HepG2 (cell line): Measurements from ENCODE around the gene HS3ST5. TPM values are rescaled to one million over a fixed set of nuclear protein-coding genes. Genes with fewer than 3 reads are reported as not detected.
A peak's percentile ranks its signal among the peaks of the same experiment; 100 is the strongest.

Experiments
- ATAC-seq: fragments of 200-7000 bp; cut with Tn5 transposase; 3 replicates; pipeline ENCODE4 v1.9.1; 2020; ENCODE audit warnings: mild to moderate bottlenecking, moderate library complexity
- BruUV-seq: library from RNA; stranded (reverse); fragments of 400-500 nt; replicated peaks from 2 replicates; lab custom pipeline; 2021; lab: Mats Ljungman, UMichigan
- CTCF ChIA-PET: fragments of 300-600 bp; formaldehyde crosslinking; extraction: SDS; loops from one replicate; lab custom pipeline; 2021; ENCODE audit warnings: low total read pairs, inconsistent platforms, low intra/inter-chr PET ratio; lab: Yijun Ruan, JAX
- POLR2A ChIA-PET: fragments of 350-600 bp; sonication (Branson Sonifier 250); formaldehyde crosslinking; loops from one replicate; lab custom pipeline; 2020; ENCODE audit warnings: antibody characterized with exemption, inconsistent platforms; lab: Yijun Ruan, JAX
- DNase-seq: peaks from one replicate; pipeline ENCODE4 v3.0.0-alpha.2; 2015; ENCODE audit warnings: low spot score
- FAIRE-seq: peaks from 3 replicates; lab custom pipeline; 2011; peaks lifted over from hg19 to GRCh38; lab: Jason Lieb, UNC
- H2AFZ ChIP-seq: one replicate; pipeline ENCODE4 v1.6.1; 2011; ENCODE audit warnings: low read length, inconsistent platforms
- H3K27ac ChIP-seq: fragments of 300-600 bp; 3 replicates; pipeline ENCODE4 v1.8.0; 2011; ENCODE audit warnings: mixed run types, mild to moderate bottlenecking, mixed read lengths, low read length, inconsistent platforms; ENCODE audit not compliant: insufficient read depth; ENCODE audit errors: extremely low read length
- H3K27me3 ChIP-seq, 2 experiments: fragments of 200-600 bp in 1 of 2; 2 replicates in 1 of 2; 3 replicates in 1 of 2; pipeline versions ENCODE4 v1.6.0 to v1.8.0; 2011; ENCODE audit warnings: low read length in 2 of 2, mild to moderate bottlenecking in 2 of 2, moderate library complexity in 2 of 2, inconsistent platforms in 1 of 2; ENCODE audit not compliant: insufficient read depth in 2 of 2, control insufficient read depth in 1 of 2
- H3K36me3 ChIP-seq, 2 experiments: fragments of 200-600 bp in 1 of 2; replicated peaks in 1 of 2; 2 replicates in 1 of 2; 3 replicates in 1 of 2; pipeline versions ENCODE4 v1.5.1 to v1.8.0; 2011; ENCODE audit warnings: low read length in 2 of 2, inconsistent platforms in 1 of 2; ENCODE audit not compliant: insufficient read depth in 2 of 2, control insufficient read depth in 1 of 2
- H3K4me1 ChIP-seq: 2 replicates; pipeline ENCODE4 v1.5.1; 2012; ENCODE audit warnings: low read length, inconsistent platforms; ENCODE audit not compliant: insufficient read depth
- H3K4me2 ChIP-seq: 2 replicates; pipeline ENCODE4 v1.6.0; 2011; ENCODE audit warnings: low read depth, low read length, inconsistent platforms
- H3K4me3 ChIP-seq, 3 experiments: fragments of 200-600 bp in 1 of 3; sonication (generic), shearing (Covaris generic) in 1 of 3; replicated peaks in 1 of 3; 2 replicates each; pipeline ENCODE4 v1.5.1; 2011 to 2016; ENCODE audit warnings: low read length in 3 of 3, inconsistent platforms in 2 of 3, low read depth in 2 of 3, mild to moderate bottlenecking in 2 of 3, control low read depth in 1 of 3, mixed read lengths in 1 of 3; ENCODE audit not compliant: insufficient read depth in 1 of 3
- H3K79me2 ChIP-seq: one replicate; pipeline ENCODE4 v1.6.1; 2011; ENCODE audit warnings: low read length, inconsistent platforms; ENCODE audit not compliant: insufficient read depth
- H3K9ac ChIP-seq: 2 replicates; pipeline ENCODE4 v1.6.0; 2011; ENCODE audit warnings: mild to moderate bottlenecking, low read depth, low read length, inconsistent platforms; ENCODE audit not compliant: insufficient read depth
- H3K9me3 ChIP-seq: 2 replicates; pipeline ENCODE4 v1.5.1; 2012; ENCODE audit warnings: mild to moderate bottlenecking, low read length
- H4K20me1 ChIP-seq: 2 replicates; pipeline ENCODE4 v1.6.0; 2011; ENCODE audit warnings: inconsistent platforms, mild to moderate bottlenecking, low read length, moderate library complexity; ENCODE audit not compliant: insufficient read depth
- ASH2L ChIP-seq: fragments of 300-600, 200-600 bp; sonication (generic); IDR thresholded peaks from 2 replicates; pipeline ENCODE4 v1.7.0; 2017; ENCODE audit warnings: low read depth, mild to moderate bottlenecking, moderate library complexity, mixed read lengths, low read length; ENCODE audit not compliant: insufficient read length
- DMAP1 ChIP-seq: IDR thresholded peaks from 2 replicates; pipeline ENCODE4 v1.6.1; 2016
- E2F2 ChIP-seq: sonication (generic); formaldehyde crosslinking; IDR thresholded peaks from 2 replicates; pipeline ENCODE4 v1.4.0; 2020; ENCODE audit warnings: missing genetic modification reagents, borderline replicate concordance
- ELF3 ChIP-seq: IDR thresholded peaks from 2 replicates; pipeline ENCODE4 v1.6.1; 2016; ENCODE audit warnings: missing genetic modification reagents, missing compliant biosample characterization
- FOXA1 ChIP-seq, 2 experiments: fragments of 450-650 bp in 1 of 2; sonication (generic) in 1 of 2; formaldehyde crosslinking in 1 of 2; IDR thresholded peaks; 2 replicates each; pipeline versions ENCODE4 v1.4.0 to v1.6.1; 2016 to 2020; ENCODE audit warnings: missing genetic modification reagents in 1 of 2
- GABPA ChIP-seq, 2 experiments: IDR thresholded peaks; 2 replicates each; pipeline ENCODE4 v1.6.1; 2011 to 2016; ENCODE audit warnings: low read depth in 2 of 2, low read length in 1 of 2, missing biosample characterization in 1 of 2, missing genetic modification characterization in 1 of 2
- GTF2F1 ChIP-seq: fragments of 150-350 bp; IDR thresholded peaks from 2 replicates; pipeline ENCODE4 v1.6.1; 2014; ENCODE audit warnings: low read length
- KLF11 ChIP-seq: IDR thresholded peaks from 2 replicates; pipeline ENCODE4 v1.6.1; 2016; ENCODE audit warnings: missing compliant biosample characterization
- LCORL ChIP-seq, 2 experiments: fragments of 450-650 bp in 1 of 2; sonication (generic) in 1 of 2; formaldehyde crosslinking in 1 of 2; IDR thresholded peaks; 2 replicates each; pipeline versions ENCODE4 v1.5.0 to v1.6.1; 2017 to 2020; ENCODE audit warnings: antibody characterized with exemption in 1 of 2, missing genetic modification reagents in 1 of 2
- MED1 ChIP-seq: sonication (generic); formaldehyde crosslinking; IDR thresholded peaks from 2 replicates; pipeline ENCODE4 v1.4.0; 2020; ENCODE audit warnings: missing genetic modification reagents
- NFYC ChIP-seq: IDR thresholded peaks from 2 replicates; pipeline ENCODE4 v1.6.1; 2016; ENCODE audit warnings: missing genetic modification reagents, missing compliant biosample characterization
- PHB2 ChIP-seq: fragments of 450-650 bp; IDR thresholded peaks from 2 replicates; pipeline ENCODE4 v1.6.1; 2018; ENCODE audit not compliant: partially characterized antibody
- SIN3A ChIP-seq: IDR thresholded peaks from 2 replicates; pipeline ENCODE4 v1.6.1; 2011; ENCODE audit warnings: low read depth, mild to moderate bottlenecking, control low read depth, low read length, borderline replicate concordance
- ZBTB49 ChIP-seq: sonication (generic); formaldehyde crosslinking; IDR thresholded peaks from 2 replicates; pipeline ENCODE4 v1.4.0; 2020; ENCODE audit warnings: missing genetic modification reagents, borderline replicate concordance
- ZIK1 ChIP-seq: sonication (generic); formaldehyde crosslinking; IDR thresholded peaks from 2 replicates; pipeline ENCODE4 v1.5.0; 2020; ENCODE audit warnings: mild to moderate bottlenecking, low read depth, missing genetic modification reagents, borderline replicate concordance
- ZMYM4 ChIP-seq: sonication (generic); formaldehyde crosslinking; IDR thresholded peaks from 2 replicates; pipeline ENCODE4 v1.8.1; 2023; ENCODE audit warnings: mild to moderate bottlenecking, missing genetic modification reagents
- WGBS: methylation state at CpG from one replicate; pipeline ENCODE4 v1.1.6; 2017; ENCODE audit warnings: low lambda C conversion rate; 5-methylcytosine and 5-hydroxymethylcytosine counted together
- in situ Hi-C: cut with HindIII; loops from 2 replicates; pipeline ENCODE4 v1.10.0; 2017; ENCODE audit warnings: low pct_unique_long_range_greater_than_20kb; ENCODE audit not compliant: extremely low pct_ligation_motif_present
- intact Hi-C: fragments of 100-400 bp; cut with micrococcal nuclease; formaldehyde crosslinking; loops from one replicate; pipeline ENCODE4 v1.10.0; 2022; ENCODE audit not compliant: unreplicated experiment
- polyA plus RNA-seq, 8 experiments: library from polyadenylated mRNA; depleted of rRNA in 3 of 8; stranded (reverse) in 7 of 8; unstranded in 1 of 8; fragments of >200 nt; fragmentation: Illumina TruSeq in 4 of 8; extraction: Trizol in 4 of 8; gene quantifications; 2 replicates each; pipeline versions ENCODE4 v1.2.1 to v1.2.3, GENCODE V29; 2011 to 2016; ENCODE audit warnings: low read depth in 4 of 8, missing spikeins in 1 of 8, mixed read lengths in 1 of 8; ENCODE audit not compliant: insufficient read depth in 1 of 8
- total RNA-seq, 5 experiments: library from RNA; depleted of rRNA; stranded (reverse); fragments of >200 nt; fragmentation: Illumina TruSeq; extraction: Trizol; gene quantifications; 2 replicates each; pipeline ENCODE4 v1.2.3, GENCODE V29; 2016; ENCODE audit warnings: low read depth in 1 of 5
- TF ChIP-seq, protein P1 (sequence below): IDR thresholded peaks from 2 replicates; pipeline ENCODE4 v1.6.1; 2016; ENCODE audit warnings: low read depth
- TF ChIP-seq, protein P2 (sequence below): sonication (generic); formaldehyde crosslinking; IDR thresholded peaks from 2 replicates; pipeline ENCODE4 v1.4.0; 2020; ENCODE audit warnings: mild to moderate bottlenecking, missing genetic modification reagents

Gene HS3ST5
- total and polyA plus RNA-seq, 2 of the 13 experiments (the other 11 are each of a cell fraction or from before 2014, with no cell fraction given): 1.1 to 1.6 TPM

DNA sequence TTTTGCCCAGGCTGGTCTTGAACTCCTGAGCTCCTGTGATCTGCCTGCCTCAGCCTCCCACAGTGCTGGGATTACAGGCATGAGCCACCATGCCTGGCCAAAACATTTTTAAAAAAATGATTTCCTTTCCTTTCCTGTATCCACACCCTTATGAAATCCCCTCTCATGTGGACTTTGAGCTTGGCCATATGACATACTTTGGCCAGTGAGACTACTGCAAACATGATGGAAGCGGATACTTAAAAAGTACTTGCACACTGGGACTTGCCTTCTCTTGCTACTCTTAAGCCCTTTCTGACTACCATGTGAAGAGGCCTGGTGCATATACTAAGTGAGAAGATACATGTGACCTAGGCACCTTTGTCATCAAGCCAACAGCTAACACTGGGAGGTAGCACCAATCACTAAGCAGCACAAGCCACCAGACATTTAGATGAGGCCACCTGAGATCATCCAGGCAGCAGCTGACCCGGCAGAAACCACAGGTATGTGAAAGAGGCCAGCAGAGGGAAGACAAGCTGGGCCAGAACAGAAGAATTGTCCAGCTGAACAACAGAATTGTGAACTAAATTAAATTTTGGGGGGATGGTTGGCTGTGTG, 293.4 kb downstream of the HS3ST5 start:
- Histone ChIP-seq H3K9me3 (peaks cover 7% of the 10 kb centered on the region; the same call in 1 of the 2 replicates), H3K4me3 (no peak overlapping the region; a peak in 1 of 6 replicates), H3K36me3 (no peaks in the 10 kb centered on the region), H3K4me2 (peak overlapping the region; percentile 66), H4K20me1 (no peaks in the 10 kb centered on the region), H2AFZ (peak overlapping the region; percentile 15), H3K27ac (no peak overlapping the region), H3K9ac (0 out of 2 replicates have a peak overlapping the region, but pooled peaks have one; percentile 4), H3K27me3 (no peaks in the 10 kb centered on the region), H3K79me2 (no peaks in the 10 kb centered on the region), H3K4me1 (peaks cover 14% of the 10 kb centered on the region)
- POLR2A ChIA-PET: no interaction called here
- peak; percentile 93 for ATAC-seq
- intact Hi-C loops (no loop called here), in situ Hi-C loops (no loop called here)
- FAIRE-seq: no peak
- DNase-seq: peak; percentile 80
- BruUV-seq: TSS peak; percentile 74
- 3% methylated on average over 2 of the region's 2 CpGs for WGBS
- CTCF ChIA-PET: no interaction called here
- no peak for TF ChIP-seq GTF2F1
- TF ChIP-seq, protein P1, sequence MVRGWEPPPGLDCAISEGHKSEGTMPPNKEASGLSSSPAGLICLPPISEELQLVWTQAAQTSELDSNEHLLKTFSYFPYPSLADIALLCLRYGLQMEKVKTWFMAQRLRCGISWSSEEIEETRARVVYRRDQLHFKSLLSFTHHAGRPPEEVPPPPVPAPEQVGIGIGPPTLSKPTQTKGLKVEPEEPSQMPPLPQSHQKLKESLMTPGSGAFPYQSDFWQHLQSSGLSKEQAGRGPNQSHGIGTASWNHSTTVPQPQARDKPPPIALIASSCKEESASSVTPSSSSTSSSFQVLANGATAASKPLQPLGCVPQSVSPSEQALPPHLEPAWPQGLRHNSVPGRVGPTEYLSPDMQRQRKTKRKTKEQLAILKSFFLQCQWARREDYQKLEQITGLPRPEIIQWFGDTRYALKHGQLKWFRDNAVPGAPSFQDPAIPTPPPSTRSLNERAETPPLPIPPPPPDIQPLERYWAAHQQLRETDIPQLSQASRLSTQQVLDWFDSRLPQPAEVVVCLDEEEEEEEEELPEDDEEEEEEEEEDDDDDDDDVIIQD (CRISPR knock-in tag): peak; percentile 88
- TF ChIP-seq FOXA1 (IDR thresholded peaks at IDR 0.05): no peak
- TF ChIP-seq FOXA1 (CRISPR knock-in tag; IDR thresholded peaks at IDR 0.05): peak; percentile 21; the same call in 1 of the 2 replicates
- no peak for TF ChIP-seq ZBTB49
- peak; percentile 30; the same call in 1 of the 2 replicates for TF ChIP-seq ELF3 (CRISPR knock-in tag)
- no peak for TF ChIP-seq ZIK1
- peak; percentile 29; the same call in 1 of the 2 replicates for TF ChIP-seq NFYC (CRISPR knock-in tag)
- TF ChIP-seq, protein P2, sequence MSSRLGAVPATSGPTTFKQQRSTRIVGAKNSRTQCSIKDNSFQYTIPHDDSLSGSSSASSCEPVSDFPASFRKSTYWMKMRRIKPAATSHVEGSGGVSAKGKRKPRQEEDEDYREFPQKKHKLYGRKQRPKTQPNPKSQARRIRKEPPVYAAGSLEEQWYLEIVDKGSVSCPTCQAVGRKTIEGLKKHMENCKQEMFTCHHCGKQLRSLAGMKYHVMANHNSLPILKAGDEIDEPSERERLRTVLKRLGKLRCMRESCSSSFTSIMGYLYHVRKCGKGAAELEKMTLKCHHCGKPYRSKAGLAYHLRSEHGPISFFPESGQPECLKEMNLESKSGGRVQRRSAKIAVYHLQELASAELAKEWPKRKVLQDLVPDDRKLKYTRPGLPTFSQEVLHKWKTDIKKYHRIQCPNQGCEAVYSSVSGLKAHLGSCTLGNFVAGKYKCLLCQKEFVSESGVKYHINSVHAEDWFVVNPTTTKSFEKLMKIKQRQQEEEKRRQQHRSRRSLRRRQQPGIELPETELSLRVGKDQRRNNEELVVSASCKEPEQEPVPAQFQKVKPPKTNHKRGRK (CRISPR knock-in tag): no peak
- TF ChIP-seq KLF11 (CRISPR knock-in tag): no peak
- TF ChIP-seq ZMYM4 (CRISPR knock-in tag): peak; percentile 65
- no peak for TF ChIP-seq GABPA (IDR thresholded peaks at IDR 0.05; ENCODE audit: low read depth, low read length)
- TF ChIP-seq GABPA (CRISPR knock-in tag; IDR thresholded peaks at IDR 0.05; ENCODE audit: low read depth): no peak
- TF ChIP-seq ASH2L: peak; percentile 86
- peak; percentile 22; the same call in 1 of the 2 replicates for TF ChIP-seq MED1
- no peak for TF ChIP-seq LCORL (IDR thresholded peaks at IDR 0.05)
- TF ChIP-seq LCORL (CRISPR knock-in tag; IDR thresholded peaks at IDR 0.05): 0 out of 2 replicates have a peak, but pooled peaks have one; percentile 27
- TF ChIP-seq DMAP1 (CRISPR knock-in tag): no peak
- no peak for TF ChIP-seq E2F2 (CRISPR knock-in tag)
- 0 out of 2 replicates have a peak, but pooled peaks have one; percentile 24 for TF ChIP-seq SIN3A
- no peak for TF ChIP-seq PHB2
